HG02588 (cell line): ENCODE results near the gene GVQW3.
"Not testable (repeated sequence)": the region's sequence is repeated elsewhere in the genome, so short reads cannot be mapped to it uniquely, and the experiment has no call there.

Experiments
- ATAC-seq: cut with Tn5 transposase; IDR thresholded peaks from one replicate; pipeline ENCODE4 v1.9.1; 2021; ENCODE audit warnings: mild to moderate bottlenecking, moderate library complexity; ENCODE audit not compliant: unreplicated experiment

The GVQW3 gene

GRCh38 chr11:76382209-76382608, 1.1 kb downstream of the GVQW3 start:
- no peak for ATAC-seq

- no peak for ATAC-seq
Observed at GRCh38 chr11:76385903-76386302, 4.8 kb downstream of the GVQW3 start.

DNA sequence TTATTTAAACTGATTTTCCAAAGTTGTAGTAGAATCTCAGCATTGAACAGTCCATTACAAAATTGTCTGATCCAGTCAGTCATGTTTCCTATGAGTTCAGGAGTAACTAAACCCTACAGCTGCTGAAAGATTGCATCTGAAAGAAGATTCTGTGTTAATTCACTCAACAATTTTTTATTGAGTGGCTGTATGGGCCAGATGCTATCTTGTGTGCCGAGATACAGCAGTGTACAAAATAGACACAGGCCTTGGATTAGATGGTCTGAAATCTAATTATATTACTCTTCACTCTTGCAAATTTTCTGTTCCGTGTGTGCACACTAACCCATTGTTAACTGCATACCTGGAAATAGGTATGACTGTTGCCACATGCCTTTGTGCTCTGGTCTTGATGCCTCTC, 7.3 kb downstream of the GVQW3 start:
- ATAC-seq: no peak

GRCh38 chr11:76391021-76391420, 9.9 kb downstream of the GVQW3 start:
- no peak for ATAC-seq

DNA sequence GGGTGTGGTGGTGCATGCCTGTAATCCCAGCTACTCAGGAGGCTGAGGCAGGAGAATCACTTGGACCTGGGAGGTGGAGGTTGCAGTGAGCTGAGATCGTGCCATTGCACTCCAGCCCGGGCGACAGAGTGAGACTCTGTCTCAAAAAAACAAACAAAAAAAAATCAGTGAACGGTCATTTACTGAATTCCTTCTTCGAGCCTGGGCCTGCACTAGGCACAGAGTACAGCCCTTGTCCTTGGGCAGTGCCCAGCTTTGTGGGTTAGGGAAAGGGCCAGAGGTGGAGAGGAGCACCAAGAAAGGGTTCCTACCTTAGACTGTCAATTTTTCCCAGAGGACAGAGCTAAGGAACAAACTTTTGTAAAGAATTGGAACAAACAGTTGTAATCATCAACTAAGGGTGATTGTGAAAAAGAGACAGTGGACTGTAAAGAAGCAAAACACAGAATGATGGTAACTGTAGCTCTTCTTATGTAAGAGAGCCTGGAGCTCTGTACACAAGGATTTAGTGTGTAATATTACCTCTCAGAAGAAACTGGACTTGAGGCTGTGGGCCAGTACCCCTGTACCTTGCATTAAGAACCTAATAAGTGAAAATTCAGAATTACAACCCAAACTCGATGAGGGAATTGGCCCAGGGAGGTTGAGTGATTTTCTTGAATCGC, 10.8 kb downstream of the GVQW3 start:
- no peak for ATAC-seq

DNA sequence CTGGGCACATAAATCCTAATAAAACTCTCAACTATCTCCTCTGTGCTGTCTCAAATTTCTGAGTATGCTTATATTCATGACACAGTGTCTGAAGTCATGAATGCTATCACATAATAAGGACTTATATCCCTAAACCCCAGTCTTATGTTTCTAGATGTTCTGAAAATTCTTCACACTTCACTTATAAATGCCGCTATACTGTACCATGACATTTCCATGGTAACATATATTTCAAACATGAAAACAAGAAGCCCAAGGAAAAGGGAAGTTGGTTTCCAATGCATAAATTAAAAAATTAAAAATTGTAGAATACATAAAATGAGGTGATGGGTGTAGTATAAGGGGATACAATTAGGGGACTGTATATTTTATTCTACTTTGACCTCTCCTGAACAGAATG, 11.7 kb downstream of the GVQW3 start:
- ATAC-seq: no peak

DNA sequence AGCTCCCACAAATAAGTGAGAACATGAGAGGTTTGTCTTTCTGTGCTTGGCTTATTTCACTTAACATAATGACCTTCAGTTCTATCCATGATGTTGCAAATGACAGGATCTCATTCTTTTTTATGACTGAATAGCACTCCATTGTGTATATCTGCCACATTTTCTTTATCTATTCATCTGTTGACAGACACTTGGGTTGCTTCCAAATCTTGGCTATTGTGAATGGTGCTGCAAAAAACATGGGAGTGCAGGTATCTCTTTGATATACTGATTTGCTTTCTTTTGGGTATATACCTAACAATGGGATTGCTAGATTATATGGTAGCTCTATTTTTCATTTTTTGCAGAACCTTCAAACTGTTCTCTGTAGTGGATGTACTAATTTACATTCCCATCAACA, 13.3 kb downstream of the GVQW3 start:
- ATAC-seq: no peak

GRCh38 chr11:76395296-76395695, 14.2 kb downstream of the GVQW3 start:
- no peak for ATAC-seq

DNA sequence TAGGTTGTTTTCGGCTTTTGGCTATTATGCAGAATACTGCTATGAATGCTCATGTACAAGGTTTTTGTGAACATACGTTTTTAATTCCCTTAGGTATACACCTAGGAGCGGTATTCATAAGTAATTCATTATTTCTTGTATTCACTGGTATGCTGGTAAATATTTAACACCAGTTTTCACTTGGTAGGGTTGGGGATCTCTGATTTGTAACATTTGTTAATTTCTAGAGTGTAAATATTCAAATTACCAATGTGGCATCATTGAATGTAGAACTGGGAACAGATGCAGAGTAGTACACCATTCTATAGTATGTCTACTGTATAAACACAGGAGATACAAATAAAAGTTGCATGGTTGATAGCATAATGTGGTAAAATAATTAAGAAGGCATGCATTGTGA, 16.3 kb downstream of the GVQW3 start:
- no peak for ATAC-seq

DNA sequence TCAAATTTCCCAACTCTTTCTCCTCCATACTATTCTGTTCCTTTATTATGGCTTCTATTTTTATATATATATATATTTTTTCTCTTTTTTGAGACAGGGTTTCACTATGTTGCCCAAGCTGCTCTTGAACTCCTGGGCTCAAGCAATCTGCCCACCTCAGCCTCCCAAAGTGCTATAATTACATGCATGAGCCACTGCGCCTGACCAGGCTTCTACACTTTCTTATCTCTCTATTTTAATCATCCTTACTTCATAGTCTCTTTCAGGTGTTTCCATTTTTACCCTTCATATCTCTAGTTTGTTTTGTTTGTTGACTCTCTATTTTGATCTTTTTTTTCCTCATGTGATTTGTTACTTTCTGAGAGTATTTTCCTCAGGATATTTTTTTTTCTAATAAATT, 19.8 kb downstream of the GVQW3 start:
- ATAC-seq: no peak

DNA sequence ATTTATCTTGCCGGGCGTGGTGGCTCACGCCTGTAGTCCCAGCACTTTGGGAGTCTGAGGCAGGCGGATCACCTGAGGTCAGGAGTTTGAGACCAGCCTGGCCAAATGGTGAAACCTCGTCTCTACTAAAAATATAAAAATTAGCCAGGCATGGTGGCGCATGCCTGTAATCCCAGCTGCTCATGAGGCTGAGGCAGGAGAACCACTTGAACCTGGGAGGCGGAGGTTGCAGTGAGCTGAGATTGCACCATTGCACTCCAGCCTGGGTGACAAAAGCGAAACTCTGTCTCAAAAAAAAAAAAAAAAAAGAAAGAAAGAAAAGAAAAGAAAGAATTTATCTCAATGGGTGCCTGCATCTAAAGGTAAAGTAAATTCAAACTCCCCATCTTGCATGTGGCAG, 20.4 kb downstream of the GVQW3 start:
- ATAC-seq: not testable (repeated sequence)

GRCh38 chr11:76406359-76406758, 25.2 kb downstream of the GVQW3 start:
- ATAC-seq: no peak

GRCh38 chr11:76408171-76408965, 27.2 kb downstream of the GVQW3 start:
- ATAC-seq: no peak

GRCh38 chr11:76410851-76411357, 29.8 kb downstream of the GVQW3 start:
- ATAC-seq: no peak

DNA sequence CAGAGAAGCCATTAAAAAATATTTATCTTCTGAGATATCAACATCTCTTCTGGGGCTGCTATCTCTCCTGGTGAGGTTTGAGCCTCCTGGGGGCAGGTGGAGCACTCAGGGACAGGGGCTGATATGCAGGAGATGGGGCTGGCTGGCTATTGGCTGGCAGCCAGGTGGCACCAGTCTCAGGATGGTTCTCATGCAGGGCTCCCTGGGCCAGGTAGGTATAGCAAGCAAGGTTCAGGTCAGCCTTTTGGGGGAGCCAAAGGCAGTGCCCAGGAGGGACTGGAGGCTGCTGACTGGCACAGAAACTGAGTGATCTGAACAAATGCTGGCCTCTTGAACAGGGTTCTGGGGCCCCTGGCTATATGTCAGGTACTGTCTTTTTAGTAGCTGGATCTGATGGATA, 34.0 kb downstream of the GVQW3 start:
- ATAC-seq: no peak

- no peak for ATAC-seq
Observed at GRCh38 chr11:76419896-76420295, 38.8 kb downstream of the GVQW3 start.

GRCh38 chr11:76424379-76424778, 43.3 kb downstream of the GVQW3 start:
- no peak for ATAC-seq

DNA sequence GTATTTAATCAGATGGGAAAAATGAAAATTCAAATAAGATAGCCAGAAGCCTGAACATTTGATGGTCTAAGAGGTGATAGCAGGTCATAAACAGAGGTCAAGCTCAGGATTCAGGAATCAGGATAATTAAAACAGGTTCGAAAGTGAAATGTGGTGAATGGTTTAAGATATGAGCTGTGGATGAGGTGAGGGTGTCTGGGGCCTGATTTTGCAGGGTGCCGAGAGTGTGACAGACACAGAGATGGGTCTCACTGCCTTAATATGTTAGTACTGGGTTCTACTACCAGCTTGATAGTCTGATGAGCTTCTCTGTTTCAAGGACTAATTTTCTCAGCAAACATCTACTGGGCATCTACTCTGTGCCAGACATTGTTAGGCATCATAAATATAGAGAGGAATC, 43.8 kb downstream of the GVQW3 start:
- no peak for ATAC-seq

- no peak for ATAC-seq
Observed at GRCh38 chr11:76426660-76427059, 45.5 kb downstream of the GVQW3 start.

- ATAC-seq: no peak
Observed at GRCh38 chr11:76436020-76436419, 54.9 kb downstream of the GVQW3 start.

DNA sequence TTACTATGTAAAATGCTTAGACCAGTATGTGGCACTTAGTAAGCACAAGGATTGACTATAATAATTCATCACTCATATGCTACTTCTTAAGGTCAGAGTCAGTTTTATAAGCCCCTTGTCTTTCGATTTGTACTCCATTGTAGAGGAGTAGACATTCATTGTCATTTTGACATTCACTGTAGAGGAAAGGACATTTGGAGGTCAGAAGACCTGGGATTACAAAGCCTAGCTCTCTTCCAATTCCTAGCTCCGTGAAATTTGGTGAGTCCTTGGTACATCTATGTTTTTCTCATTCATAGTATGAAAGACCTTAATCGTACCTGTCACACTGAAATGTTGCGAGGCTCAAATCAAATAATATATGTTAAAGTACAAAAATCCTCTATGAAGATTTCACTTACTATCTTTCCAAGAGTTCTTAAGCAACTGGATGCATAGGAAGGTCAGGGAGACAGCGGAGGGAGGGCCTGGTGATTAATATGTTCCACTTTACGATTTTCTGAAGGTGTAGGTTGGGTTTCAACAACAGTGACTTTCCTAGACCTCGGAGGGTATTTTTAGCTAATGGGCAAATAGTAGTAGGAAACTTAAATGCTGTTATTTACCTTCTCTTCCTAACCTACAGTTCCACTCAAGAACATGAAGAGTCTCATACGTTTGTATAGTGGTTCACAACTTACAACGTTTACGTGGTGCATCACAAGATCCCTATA, 62.3 kb downstream of the GVQW3 start:
- ATAC-seq: no peak

DNA sequence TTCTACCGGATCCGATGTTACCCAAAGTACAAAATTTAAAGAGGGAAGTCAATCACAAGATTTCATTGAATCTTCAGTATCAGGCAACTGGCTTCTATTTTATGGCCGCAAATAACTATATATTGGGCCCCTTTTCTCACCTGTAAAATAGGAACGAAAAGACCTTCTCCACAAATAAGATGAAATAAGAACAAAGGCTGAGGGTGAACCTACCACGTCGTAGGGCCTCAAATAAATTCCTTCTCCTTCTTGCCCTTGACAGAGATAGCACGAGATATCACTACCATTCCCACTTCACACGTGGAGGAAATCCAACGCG, 62.9 kb downstream of the GVQW3 start:
- no peak for ATAC-seq
